Right cardiac atrium (tissue), 5 donors: ENCODE results near the gene ANKRD35. TPM values are rescaled to one million over a fixed set of nuclear protein-coding genes. Genes with fewer than 3 reads are reported as not detected.
A peak's percentile ranks its signal among the peaks of the same experiment; 100 is the strongest.

Experiments
- ATAC-seq, 2 donors: fragments of 200-7000 bp; cut with Tn5 transposase; one replicate each; pipeline versions ENCODE4 v1.8.0 to v1.9.1; 2020; ENCODE audit warnings: moderate library complexity in 2 of 2, mild to moderate bottlenecking in 1 of 2
- DNase-seq, 3 donors: peaks; one replicate each; pipeline ENCODE4 v3.0.0-alpha.2; 2020
- H3K27ac ChIP-seq: one replicate; pipeline ENCODE4 v1.5.1; 2013; ENCODE audit warnings: mild to moderate bottlenecking, low read length, control low read depth, moderate library complexity
- H3K27me3 ChIP-seq: one replicate; pipeline ENCODE4 v1.6.1; 2013; ENCODE audit not compliant: control insufficient read depth, insufficient read depth
- H3K4me1 ChIP-seq: one replicate; pipeline ENCODE4 v1.6.1; 2013; ENCODE audit warnings: low read length; ENCODE audit not compliant: control insufficient read depth, insufficient read depth
- H3K4me3 ChIP-seq: one replicate; pipeline ENCODE4 v1.5.1; 2013; ENCODE audit warnings: low read length, control low read depth
- H3K9me3 ChIP-seq: one replicate; pipeline ENCODE4 v1.6.1; 2013; ENCODE audit warnings: low read length; ENCODE audit not compliant: control insufficient read depth
- WGBS: extraction: QIAGEN DNeasy Blood & Tissue Kit; methylation state at CpG from one replicate; pipeline ENCODE4 v1.1.7; 2013; 5-methylcytosine and 5-hydroxymethylcytosine counted together
- intact Hi-C, 4 donors: fragments of 100-400 bp; cut with DNase I; formaldehyde crosslinking; loops; one replicate each; pipeline versions ENCODE4 v1.11.0 to v1.14.0; 2022 to 2023
- polyA plus RNA-seq: library from polyadenylated mRNA; stranded (reverse); fragments of 200-250 nt; gene quantifications from one replicate; pipeline ENCODE4 v1.2.3, GENCODE V29; 2013
- total RNA-seq, 4 donors: library from RNA; stranded (reverse); fragmentation: NEBNext Ultra II Directional; extraction: Animal tissue kit (Norgen Biotek cat#: 25700); gene quantifications; one replicate each; pipeline ENCODE4 v1.2.1, GENCODE V29; 2021
- donor health status: healthy with polysubstance abuse.
- donor health status: DM: no; HTN: yes; CAD: no.
- donor health status: DM: no; HTN: no; CAD: no.
- donor health status: DM: no; HTN: yes; CAD: no; lungs with severe emphysema.
- donor health status: DM: yes; HTN: yes; CAD: no.

ANKRD35 gene
- total and polyA plus RNA-seq, 5 donors: 1.4 to 2.3 (median 2.0) TPM

DNA sequence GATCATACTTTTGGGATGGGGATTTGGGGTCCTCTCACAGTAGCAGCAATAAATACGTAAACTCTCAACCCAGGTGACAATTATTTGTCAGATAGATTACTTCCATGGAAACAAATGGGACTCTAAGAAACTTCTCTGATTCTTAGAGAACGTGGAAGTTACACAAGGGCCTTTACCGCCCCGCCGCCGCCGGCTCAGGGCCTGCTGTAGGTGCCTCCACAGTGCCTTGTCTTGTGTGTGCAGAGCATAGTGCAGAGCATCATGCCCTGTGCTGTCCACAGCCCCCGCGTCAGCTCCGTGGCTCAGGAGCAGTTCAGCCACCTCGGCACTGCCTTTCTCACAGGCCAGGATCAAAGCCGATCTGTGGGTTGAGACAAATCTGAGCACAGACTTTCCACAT, 11.0 kb downstream of the ANKRD35 start:
- H3K4me1 ChIP-seq: peaks cover 3% of the 10 kb centered on the region
- intact Hi-C loops: no loop called here
- no peaks in the 10 kb centered on the region for H3K27me3 ChIP-seq
- no peaks in the 10 kb centered on the region for H3K9me3 ChIP-seq
- H3K27ac ChIP-seq: no peak overlapping the region
- no peak for DNase-seq
- no peak overlapping the region for H3K4me3 ChIP-seq
- WGBS: 94% methylated on average over 12 of the region's 12 CpGs
- no peak for ATAC-seq

DNA sequence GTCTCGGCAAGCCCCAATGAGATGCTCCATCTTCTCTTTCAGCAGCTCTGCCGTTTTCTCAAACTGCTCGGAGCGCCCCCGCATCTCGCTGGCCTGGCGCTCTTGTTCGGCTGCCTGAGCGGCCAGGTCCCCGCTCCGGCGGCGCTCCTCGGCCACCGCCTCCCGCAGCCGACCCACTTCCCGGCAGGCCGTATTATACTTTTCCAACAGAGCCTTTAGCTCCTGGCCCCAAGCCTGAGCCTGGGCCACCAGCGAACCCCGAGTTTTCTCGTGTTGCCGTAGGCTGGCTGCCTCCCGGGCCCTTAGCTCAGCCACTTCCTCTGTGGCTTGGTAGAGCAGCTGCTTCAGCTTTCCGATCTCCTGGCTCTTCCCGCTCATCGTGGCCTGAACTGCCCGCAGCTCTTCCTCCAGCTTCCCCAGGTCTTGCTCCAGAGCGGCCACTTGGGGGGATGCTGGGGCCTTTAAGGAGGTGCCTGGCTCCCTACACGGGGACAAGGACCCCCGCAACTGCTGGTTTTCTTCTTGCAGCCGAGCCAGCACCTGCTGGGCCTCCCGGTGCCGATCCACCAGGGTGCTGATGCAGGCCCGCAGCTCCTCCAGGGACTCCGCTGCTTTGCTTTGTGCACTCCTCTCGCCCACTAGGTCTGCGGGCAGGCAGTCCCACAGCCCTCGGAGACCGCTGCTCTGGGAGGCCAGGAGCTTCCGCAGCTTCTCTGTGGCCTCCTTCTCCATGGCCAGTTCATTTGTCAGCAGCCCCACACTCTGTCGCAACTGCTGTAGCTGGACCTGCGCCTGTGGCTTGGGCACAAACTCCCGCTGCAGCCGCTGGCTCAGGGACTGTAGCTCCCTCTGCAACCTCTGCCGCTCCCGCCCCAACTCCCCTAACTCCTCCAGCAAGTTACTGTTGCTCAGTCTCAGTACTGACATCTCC, 13.4 kb downstream of the ANKRD35 start:
- Histone ChIP-seq H3K4me1 (peaks cover 3% of the 10 kb centered on the region), H3K9me3 (no peaks in the 10 kb centered on the region), H3K4me3 (peak overlapping the region; percentile 43), H3K27ac (peak overlapping the region; percentile 40), H3K27me3 (no peaks in the 10 kb centered on the region)
- WGBS: 20% methylated on average over 47 of the region's 47 CpGs
- intact Hi-C loops: no loop called here
- ATAC-seq (peak; percentile 84 to 89), DNase-seq (peak; percentile 81 to 91 (median 90))

DNA sequence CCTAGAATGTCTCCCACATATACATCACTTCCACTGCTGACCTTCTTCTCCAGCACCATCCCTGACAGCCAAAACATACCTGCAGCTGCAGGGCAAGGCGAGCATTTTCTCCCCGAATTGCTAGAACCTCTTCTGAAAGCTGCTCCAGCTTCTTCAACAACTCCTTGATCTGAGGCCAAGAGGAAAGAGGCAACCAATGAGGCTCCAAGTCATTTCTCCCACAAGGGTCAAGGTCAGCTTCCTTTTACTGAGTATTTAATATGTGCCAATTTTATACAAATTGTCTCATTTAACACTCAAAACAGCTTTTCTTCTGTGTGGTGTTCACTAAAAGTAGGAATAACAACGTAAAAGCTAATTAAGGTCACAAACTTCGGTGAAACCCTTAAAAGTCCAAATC, 17.4 kb downstream of the ANKRD35 start:
- no peaks in the 10 kb centered on the region for H3K9me3 ChIP-seq
- WGBS: 73% methylated on average over 4 of the region's 4 CpGs
- H3K27me3 ChIP-seq: no peaks in the 10 kb centered on the region
- no peak overlapping the region for H3K27ac ChIP-seq
- no peak for DNase-seq
- H3K4me1 ChIP-seq: peaks cover 3% of the 10 kb centered on the region
- no peak for ATAC-seq
- no peak overlapping the region for H3K4me3 ChIP-seq
- intact Hi-C loops: no loop called here

DNA sequence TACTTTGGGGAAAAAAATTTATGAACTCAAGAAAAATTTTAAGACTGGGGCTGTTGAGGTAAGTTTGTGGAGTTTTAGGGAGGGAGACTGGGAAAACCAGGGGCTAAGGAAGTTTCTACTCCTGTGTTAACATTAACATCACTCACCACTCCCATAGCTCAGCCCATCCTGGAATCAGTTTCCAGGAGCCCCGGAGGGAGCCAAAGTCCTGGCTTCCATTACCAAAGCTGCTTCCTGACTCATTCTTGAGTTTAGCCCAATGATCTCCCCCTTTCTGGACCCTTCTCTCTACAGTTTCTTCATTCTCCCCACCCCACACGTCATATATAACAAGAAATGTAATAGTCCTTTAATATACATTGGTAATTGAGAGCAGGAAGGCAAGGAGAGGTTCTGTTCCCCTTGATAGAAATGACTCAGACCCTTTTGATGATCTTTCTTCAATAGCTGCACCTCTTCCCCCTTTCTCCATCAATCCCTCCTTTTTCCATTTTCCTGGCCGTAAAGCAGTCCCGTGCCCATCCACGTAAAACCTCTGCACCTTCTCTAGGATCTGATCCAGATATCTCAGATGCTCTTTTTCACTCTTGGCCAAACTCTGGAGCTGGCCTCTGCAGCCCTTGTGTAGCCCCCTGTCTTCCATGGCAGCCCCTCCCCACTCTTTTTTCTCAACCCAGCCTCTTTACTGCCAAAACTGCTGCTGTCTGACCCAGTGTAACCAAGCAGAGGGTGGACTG, 22.2 kb downstream of the ANKRD35 start:
- intact Hi-C loops: no loop called here
- ATAC-seq: no peak

DNA sequence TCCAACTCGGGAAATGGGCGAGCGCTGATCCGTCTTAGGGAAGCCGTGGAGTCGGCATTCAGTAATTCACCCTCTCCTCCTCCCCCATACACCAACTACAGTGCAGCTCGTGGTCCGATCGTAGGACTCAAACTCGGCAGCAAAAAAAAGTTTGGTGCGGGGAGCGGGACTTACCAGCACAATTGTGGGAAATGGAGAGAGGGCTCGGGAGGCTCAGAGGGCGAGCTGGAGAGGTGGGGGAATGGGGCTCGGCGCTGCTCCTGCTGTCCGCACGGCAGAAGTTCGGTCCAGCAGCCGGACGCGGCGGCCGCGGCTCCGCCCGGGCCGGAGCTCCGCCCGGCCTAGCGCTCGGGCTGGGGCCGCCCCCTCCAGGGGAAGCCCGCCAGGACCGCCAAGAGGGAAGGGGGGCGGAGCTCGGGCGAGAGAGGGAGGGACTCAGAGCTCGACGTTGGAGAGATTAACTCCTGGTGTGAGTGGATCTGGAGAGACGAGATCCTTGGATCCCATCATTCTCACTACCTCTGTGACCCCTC, 26.1 kb downstream of the ANKRD35 start:
- H3K4me1 ChIP-seq: no peaks in the 10 kb centered on the region
- WGBS: under 1% methylated on average over 41 of the region's 41 CpGs
- H3K9me3 ChIP-seq: no peaks in the 10 kb centered on the region
- no peaks in the 10 kb centered on the region for H3K27me3 ChIP-seq
- intact Hi-C loops: no loop called here
- ATAC-seq (peak; percentile 92 to 93), DNase-seq (peak; percentile 94 to 97 (median 97))
- H3K27ac ChIP-seq: peak overlapping the region; percentile 92
- peak overlapping the region; percentile 72 for H3K4me3 ChIP-seq

More for the DNA sequence above, 22.2 kb downstream of the ANKRD35 start:
- Histone ChIP-seq H3K4me3 (no peak overlapping the region), H3K27ac (no peak overlapping the region), H3K27me3 (no peaks in the 10 kb centered on the region), H3K9me3 (no peaks in the 10 kb centered on the region), H3K4me1 (no peaks in the 10 kb centered on the region)
- WGBS: 69% methylated on average over 5 of the region's 5 CpGs
- peak in 1 of 3 donors; percentile 67 for DNase-seq

DNA sequence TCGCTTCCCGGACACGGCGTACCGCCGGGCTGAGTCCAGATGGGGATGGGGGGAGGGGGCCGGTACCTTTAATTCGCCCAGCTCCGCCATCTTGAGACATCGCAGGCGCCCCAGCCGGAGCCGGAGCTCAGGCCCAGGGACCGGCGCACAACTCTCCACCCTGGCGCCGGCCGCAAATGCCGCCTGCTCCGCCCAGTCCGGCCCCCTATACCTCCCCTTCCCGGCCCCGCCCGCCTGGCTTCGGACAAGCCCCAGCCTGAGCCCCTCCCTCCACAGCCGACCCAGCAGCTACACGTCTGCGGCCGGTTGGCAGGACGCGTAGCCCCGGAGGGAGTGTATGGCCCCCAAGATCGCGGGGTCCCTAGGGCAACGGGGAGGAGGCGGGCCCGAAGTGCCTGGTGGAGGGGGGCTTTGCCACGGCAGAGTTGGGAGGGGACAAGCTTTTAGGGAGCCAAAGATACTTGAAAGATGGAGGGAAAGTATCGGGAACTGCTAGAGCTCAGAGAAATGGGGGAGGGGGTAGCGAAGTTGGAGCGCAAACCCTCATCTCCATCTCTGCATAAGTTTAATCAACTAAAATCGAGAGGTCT, 26.7 kb downstream of the ANKRD35 start, which contains the start of gene PIAS3:
Gene PIAS3, minus strand, starts transcription at position 181 of the 590 bp plus-strand sequence. Its CDS starts 91 bp downstream, at position 90.
- under 1% methylated on average over 42 of the region's 42 CpGs for WGBS

DNA sequence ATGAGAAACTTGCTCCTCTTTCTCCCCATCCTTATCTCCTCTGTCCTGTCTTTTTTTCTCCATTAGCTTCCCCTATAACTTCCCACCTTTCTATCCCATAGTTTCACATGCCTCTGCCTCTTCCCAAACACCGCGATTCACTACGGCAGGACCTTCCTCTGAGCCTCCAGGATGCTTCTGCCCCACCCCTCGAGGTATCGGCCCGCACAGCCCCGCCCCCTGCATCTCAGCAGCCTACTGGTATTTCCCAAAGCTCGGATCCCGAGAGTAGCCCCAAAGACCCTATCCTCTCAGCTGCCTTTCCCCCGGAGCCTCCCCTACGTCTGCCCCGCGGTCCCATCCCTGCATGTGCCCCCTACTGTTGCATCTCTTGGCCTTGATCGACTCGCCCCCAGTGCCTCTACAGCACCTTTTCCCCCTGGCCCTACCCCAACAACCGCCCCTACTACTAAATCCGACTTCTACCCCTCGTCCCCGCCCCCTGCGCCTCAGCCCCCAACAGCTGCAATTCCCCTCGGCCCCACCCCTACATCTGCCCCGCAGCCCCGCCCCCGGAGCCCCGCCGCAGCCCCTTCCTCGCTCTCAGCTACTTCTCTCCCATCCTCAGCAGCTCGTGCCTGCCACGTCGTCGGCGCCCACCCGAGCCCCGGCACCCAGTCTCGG, 27.3 kb downstream of the ANKRD35 start:
- intact Hi-C loops: no loop called here
- under 1% methylated on average over 35 of the region's 35 CpGs for WGBS
- peak overlapping the region; percentile 72 for H3K4me3 ChIP-seq
- ATAC-seq (peak; percentile 19 to 43), DNase-seq (peak; percentile 57 to 87 (median 82))
- H3K4me1 ChIP-seq: no peaks in the 10 kb centered on the region
- no peaks in the 10 kb centered on the region for H3K9me3 ChIP-seq
- H3K27ac ChIP-seq: peak overlapping the region; percentile 64
- H3K27me3 ChIP-seq: no peaks in the 10 kb centered on the region

More for the DNA sequence above, 26.7 kb downstream of the ANKRD35 start, which contains the start of gene PIAS3:
- no peaks in the 10 kb centered on the region for H3K27me3 ChIP-seq
- intact Hi-C loops: no loop called here
- peak; percentile 97 for ATAC-seq
- H3K27ac ChIP-seq: peak within 1 kb of the TSS; percentile 92
- no peaks in the 10 kb centered on the region for H3K4me1 ChIP-seq
- DNase-seq: peak; percentile 98 to 99 (median 99)
- no peaks in the 10 kb centered on the region for H3K9me3 ChIP-seq
- peak within 1 kb of the TSS; percentile 72 for H3K4me3 ChIP-seq

DNA sequence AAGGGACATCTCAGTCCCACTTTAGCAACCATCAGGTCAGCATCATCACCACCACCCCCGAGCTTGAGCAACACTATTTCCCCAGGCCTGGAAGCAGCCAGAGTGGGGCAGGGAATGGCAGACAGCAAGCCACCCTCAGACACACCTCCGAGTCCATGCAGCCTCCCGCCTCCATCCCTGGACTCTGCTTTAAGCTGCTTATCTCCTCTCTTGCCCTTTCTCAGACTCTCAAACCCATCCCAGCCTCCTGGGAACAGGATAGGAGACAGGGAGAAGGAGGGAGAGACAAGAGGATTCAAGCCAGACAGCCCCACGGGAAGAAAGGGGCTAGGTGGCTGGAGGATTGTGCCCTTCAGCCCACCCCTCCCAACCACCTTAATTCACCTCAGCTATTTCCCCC, 28.5 kb downstream of the ANKRD35 start:
- no peak overlapping the region for H3K4me3 ChIP-seq
- DNase-seq (no peak), ATAC-seq (no peak)
- H3K4me1 ChIP-seq: no peaks in the 10 kb centered on the region
- intact Hi-C loops: no loop called here
- H3K9me3 ChIP-seq: no peaks in the 10 kb centered on the region
- 75% methylated on average over 4 of the region's 4 CpGs for WGBS
- H3K27ac ChIP-seq: no peak overlapping the region
- H3K27me3 ChIP-seq: no peaks in the 10 kb centered on the region

DNA sequence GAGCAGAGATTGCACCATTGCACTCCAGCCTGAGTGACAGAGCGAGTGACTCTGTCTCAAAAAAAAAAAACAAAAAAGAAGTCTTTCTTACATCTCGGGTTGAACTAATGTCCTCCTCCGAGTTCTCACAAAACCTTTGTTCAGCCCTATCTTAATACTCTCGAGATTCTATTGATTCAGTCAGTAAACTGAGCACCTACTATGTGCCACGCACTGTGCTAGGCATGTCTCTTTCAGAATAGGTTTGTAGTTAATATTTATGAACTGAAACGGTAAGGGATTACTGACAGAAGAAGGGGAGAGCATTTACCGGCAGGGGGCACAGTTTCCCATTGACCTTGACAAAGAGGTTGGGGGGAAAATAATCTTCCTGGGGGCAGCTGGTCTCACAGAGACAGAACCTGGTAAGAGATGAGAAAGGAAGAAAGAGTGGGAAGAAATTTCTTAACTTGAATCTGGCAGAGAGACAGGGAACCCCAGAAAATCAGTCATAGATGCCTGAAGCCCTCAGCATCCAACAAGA, 30.2 kb downstream of the ANKRD35 start:
- WGBS: 82% methylated on average over 7 of the region's 7 CpGs
- Histone ChIP-seq H3K4me3 (no peak overlapping the region), H3K27me3 (no peaks in the 10 kb centered on the region), H3K27ac (no peak overlapping the region), H3K4me1 (no peaks in the 10 kb centered on the region), H3K9me3 (no peaks in the 10 kb centered on the region)
- ATAC-seq (no peak), DNase-seq (no peak)
- intact Hi-C loops: no loop called here
